ENCODE results near the gene AVEN. TPM values are rescaled to one million over a fixed set of nuclear protein-coding genes. Genes with fewer than 3 reads are reported as not detected.

Gene AVEN
- total RNA-seq, 1 experiment from 2014 or later: 3.1 TPM

DNA sequence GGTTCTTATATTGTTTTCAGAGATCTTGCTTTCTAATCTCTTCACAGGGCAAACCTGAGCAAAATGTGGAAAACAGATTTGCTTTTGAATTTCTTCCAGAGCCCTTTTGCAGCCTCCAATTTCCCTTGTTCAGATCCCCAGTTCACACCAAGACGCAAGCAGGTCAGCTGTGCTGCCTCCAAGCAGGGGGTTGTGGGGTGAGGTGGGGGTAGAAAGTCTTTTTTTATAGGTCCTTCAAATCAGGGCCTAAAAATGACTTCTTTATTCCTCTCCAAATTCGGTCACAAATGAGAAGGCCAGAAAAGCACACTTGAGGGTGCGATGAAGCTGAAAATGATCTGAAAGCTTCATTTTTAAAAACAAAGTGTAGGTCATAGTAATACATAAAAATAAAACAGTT lies 26.3 kb upstream of the AVEN start:
- Mint-ChIP-seq H3K9me3 (ENCODE audit: low read depth, unreplicated experiment) (no peaks in the 10 kb centered on the region), H3K27ac (ENCODE audit: unreplicated experiment) (no peak overlapping the region), H3K27me3 (ENCODE audit: unreplicated experiment) (no peaks in the 10 kb centered on the region), H3K4me1 (ENCODE audit: low read depth, unreplicated experiment) (no peaks in the 10 kb centered on the region), H3K4me3 (ENCODE audit: low read depth, unreplicated experiment) (no peak overlapping the region), H3K36me3 (ENCODE audit: insufficient read depth, unreplicated experiment) (no peaks in the 10 kb centered on the region)
- CTCF ChIA-PET: interaction anchor here (0.6 kb wide), 1 partner anchor 303 kb away, joined by 3 read pairs; no protein-coding TSS in a partner anchor
- no TSS peak for BruUV-seq (replicated peaks)
- DNase-seq: no peak
- TF ChIP-seq, protein P1, sequence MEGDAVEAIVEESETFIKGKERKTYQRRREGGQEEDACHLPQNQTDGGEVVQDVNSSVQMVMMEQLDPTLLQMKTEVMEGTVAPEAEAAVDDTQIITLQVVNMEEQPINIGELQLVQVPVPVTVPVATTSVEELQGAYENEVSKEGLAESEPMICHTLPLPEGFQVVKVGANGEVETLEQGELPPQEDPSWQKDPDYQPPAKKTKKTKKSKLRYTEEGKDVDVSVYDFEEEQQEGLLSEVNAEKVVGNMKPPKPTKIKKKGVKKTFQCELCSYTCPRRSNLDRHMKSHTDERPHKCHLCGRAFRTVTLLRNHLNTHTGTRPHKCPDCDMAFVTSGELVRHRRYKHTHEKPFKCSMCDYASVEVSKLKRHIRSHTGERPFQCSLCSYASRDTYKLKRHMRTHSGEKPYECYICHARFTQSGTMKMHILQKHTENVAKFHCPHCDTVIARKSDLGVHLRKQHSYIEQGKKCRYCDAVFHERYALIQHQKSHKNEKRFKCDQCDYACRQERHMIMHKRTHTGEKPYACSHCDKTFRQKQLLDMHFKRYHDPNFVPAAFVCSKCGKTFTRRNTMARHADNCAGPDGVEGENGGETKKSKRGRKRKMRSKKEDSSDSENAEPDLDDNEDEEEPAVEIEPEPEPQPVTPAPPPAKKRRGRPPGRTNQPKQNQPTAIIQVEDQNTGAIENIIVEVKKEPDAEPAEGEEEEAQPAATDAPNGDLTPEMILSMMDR (IDR thresholded peaks at IDR 0.05; ENCODE audit: unreplicated experiment): no peak
- intact Hi-C loops (cut with micrococcal nuclease; ENCODE audit: unreplicated experiment): no loop called here

GRCh38 chr15:34064438-34064837 lies 25.4 kb upstream of the AVEN start:
- no peaks in the 10 kb centered on the region for H3K36me3 Mint-ChIP-seq (ENCODE audit: insufficient read depth, unreplicated experiment)
- no TSS peak for BruUV-seq (replicated peaks)
- no peak overlapping the region for H3K4me3 Mint-ChIP-seq (ENCODE audit: low read depth, unreplicated experiment)
- TF ChIP-seq, protein P1 (IDR thresholded peaks at IDR 0.05; ENCODE audit: unreplicated experiment): no peak
- intact Hi-C loops (cut with micrococcal nuclease; ENCODE audit: unreplicated experiment): loop anchor here (5.0 kb wide), 1 partner anchor 148 kb away; the partner anchor contains the start of gene KATNBL1
- H3K4me1 Mint-ChIP-seq (ENCODE audit: low read depth, unreplicated experiment): no peaks in the 10 kb centered on the region
- no peak overlapping the region for H3K27ac Mint-ChIP-seq (ENCODE audit: unreplicated experiment)
- no peaks in the 10 kb centered on the region for H3K27me3 Mint-ChIP-seq (ENCODE audit: unreplicated experiment)
- CTCF ChIA-PET: interaction anchor here (0.6 kb wide), 1 partner anchor 304 kb away, joined by 3 read pairs; no protein-coding TSS in a partner anchor
- no peak for DNase-seq
- H3K9me3 Mint-ChIP-seq (ENCODE audit: low read depth, unreplicated experiment): no peaks in the 10 kb centered on the region

DNA sequence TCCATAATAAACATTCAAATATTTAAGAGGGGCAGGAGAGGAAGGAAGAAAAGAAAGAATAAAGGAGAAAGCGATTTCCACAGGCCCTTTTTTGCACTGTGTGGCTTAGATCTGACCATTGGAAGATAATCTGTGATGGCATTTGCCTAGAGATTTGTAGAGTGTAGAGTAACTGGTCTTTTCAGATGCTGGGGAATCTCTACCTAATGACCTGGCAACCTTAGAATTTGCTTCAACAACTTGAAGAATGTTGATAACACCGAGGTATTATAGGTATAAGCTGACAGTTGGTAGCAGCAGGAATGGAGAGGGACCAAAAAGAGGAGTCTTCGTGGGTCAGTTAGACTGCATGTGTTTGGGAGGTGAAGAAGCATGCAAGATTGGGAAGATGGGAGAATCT lies 20.9 kb upstream of the AVEN start:
- no peak overlapping the region for H3K27ac Mint-ChIP-seq (ENCODE audit: unreplicated experiment)
- intact Hi-C loops (cut with micrococcal nuclease; ENCODE audit: unreplicated experiment): loop anchor here (5.0 kb wide), 1 partner anchor 152 kb away; the partner anchor contains the start of gene KATNBL1
- no peaks in the 10 kb centered on the region for H3K4me1 Mint-ChIP-seq (ENCODE audit: low read depth, unreplicated experiment)
- H3K36me3 Mint-ChIP-seq (ENCODE audit: insufficient read depth, unreplicated experiment): no peaks in the 10 kb centered on the region
- no peak overlapping the region for H3K4me3 Mint-ChIP-seq (ENCODE audit: low read depth, unreplicated experiment)
- TF ChIP-seq, protein P1 (IDR thresholded peaks at IDR 0.05; ENCODE audit: unreplicated experiment): no peak
- no peaks in the 10 kb centered on the region for H3K9me3 Mint-ChIP-seq (ENCODE audit: low read depth, unreplicated experiment)
- no TSS peak for BruUV-seq (replicated peaks)
- no peak for DNase-seq
- no peaks in the 10 kb centered on the region for H3K27me3 Mint-ChIP-seq (ENCODE audit: unreplicated experiment)
- CTCF ChIA-PET: no interaction called here

GRCh38 chr15:34059476-34059875 lies 20.5 kb upstream of the AVEN start:
- Mint-ChIP-seq H3K27me3 (ENCODE audit: unreplicated experiment) (no peaks in the 10 kb centered on the region), H3K9me3 (ENCODE audit: low read depth, unreplicated experiment) (no peaks in the 10 kb centered on the region), H3K36me3 (ENCODE audit: insufficient read depth, unreplicated experiment) (no peaks in the 10 kb centered on the region), H3K4me1 (ENCODE audit: low read depth, unreplicated experiment) (no peaks in the 10 kb centered on the region), H3K4me3 (ENCODE audit: low read depth, unreplicated experiment) (no peak overlapping the region), H3K27ac (ENCODE audit: unreplicated experiment) (no peak overlapping the region)
- intact Hi-C loops (cut with micrococcal nuclease; ENCODE audit: unreplicated experiment): no loop called here
- no TSS peak for BruUV-seq (replicated peaks)
- DNase-seq: no peak
- CTCF ChIA-PET: no interaction called here
- TF ChIP-seq, protein P1 (IDR thresholded peaks at IDR 0.05; ENCODE audit: unreplicated experiment): no peak

Measured in Calu3 (cell line).